Left ventricle myocardium inferior (tissue), 1 donor: ENCODE results near the gene GPX2. TPM values are rescaled to one million over a fixed set of nuclear protein-coding genes. Genes with fewer than 3 reads are reported as not detected.

Source experiments
- DNase-seq: peaks from one replicate; pipeline ENCODE4 v3.0.0-alpha.2; 2020
- H3K27ac ChIP-seq: fragments of 200-600 bp; replicated peaks from 2 replicates; pipeline ENCODE4 v1.8.0; 2021
- H3K27me3 ChIP-seq: fragments of 200-600 bp; 2 replicates; pipeline ENCODE4 v1.8.0; 2021; ENCODE audit warnings: low read depth
- H3K36me3 ChIP-seq: fragments of 200-600 bp; 2 replicates; pipeline ENCODE4 v1.8.0; 2021
- H3K4me1 ChIP-seq: fragments of 200-600 bp; 2 replicates; pipeline ENCODE4 v1.8.0; 2021
- H3K4me3 ChIP-seq: fragments of 200-600 bp; 2 replicates; pipeline ENCODE4 v1.8.0; 2021; ENCODE audit warnings: mild to moderate bottlenecking, moderate library complexity
- H3K9me3 ChIP-seq: fragments of 200-600 bp; replicated peaks from 2 replicates; pipeline ENCODE4 v1.8.0; 2021
- CTCF ChIP-seq: fragments of 200-600 bp; IDR thresholded peaks from 2 replicates; pipeline ENCODE4 v1.8.0; 2021; ENCODE audit warnings: antibody characterized with exemption, mild to moderate bottlenecking, borderline replicate concordance
- intact Hi-C: fragments of 100-400 bp; cut with micrococcal nuclease; formaldehyde crosslinking; loops from one replicate; pipeline ENCODE4 v1.11.0; 2022
- total RNA-seq: library from RNA; stranded (reverse); fragmentation: NEBNext Ultra II Directional; extraction: Animal tissue kit (Norgen Biotek cat#: 25700); gene quantifications from one replicate; pipeline ENCODE4 v1.2.1, GENCODE V29; 2021
- donor health status: DM: no; HTN: yes; CAD: no; lungs with severe emphysema.

The GPX2 gene
- total RNA-seq, 1 donor from 2014 or later: not detected

DNA sequence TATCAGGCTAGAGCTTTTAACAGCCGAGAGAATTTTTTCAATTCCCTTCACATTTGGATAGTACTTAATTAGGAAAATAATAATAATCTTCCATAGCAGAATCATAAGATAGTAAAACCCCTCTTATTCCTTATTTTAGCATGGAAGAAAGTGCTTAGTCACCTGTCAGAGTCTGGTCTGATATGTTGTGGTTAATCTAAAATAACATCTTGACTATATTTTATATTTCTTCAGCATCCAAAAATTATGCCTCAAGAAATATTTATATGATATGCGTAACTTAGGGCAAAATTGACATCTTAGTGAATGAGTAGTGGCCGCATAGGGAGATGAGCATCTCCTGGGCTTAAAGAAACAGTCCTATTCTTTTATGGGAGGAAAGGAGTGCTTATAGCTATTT, 15.5 kb downstream of the GPX2 start:
- no peaks in the 10 kb centered on the region for H3K27me3 ChIP-seq
- peaks cover 61% of the 10 kb centered on the region for H3K36me3 ChIP-seq
- no peaks in the 10 kb centered on the region for H3K9me3 ChIP-seq
- intact Hi-C loops: no loop called here
- DNase-seq: no peak
- no peak for TF ChIP-seq CTCF
- H3K4me3 ChIP-seq: no peak overlapping the region
- no peak overlapping the region for H3K27ac ChIP-seq
- peaks cover 35% of the 10 kb centered on the region for H3K4me1 ChIP-seq

DNA sequence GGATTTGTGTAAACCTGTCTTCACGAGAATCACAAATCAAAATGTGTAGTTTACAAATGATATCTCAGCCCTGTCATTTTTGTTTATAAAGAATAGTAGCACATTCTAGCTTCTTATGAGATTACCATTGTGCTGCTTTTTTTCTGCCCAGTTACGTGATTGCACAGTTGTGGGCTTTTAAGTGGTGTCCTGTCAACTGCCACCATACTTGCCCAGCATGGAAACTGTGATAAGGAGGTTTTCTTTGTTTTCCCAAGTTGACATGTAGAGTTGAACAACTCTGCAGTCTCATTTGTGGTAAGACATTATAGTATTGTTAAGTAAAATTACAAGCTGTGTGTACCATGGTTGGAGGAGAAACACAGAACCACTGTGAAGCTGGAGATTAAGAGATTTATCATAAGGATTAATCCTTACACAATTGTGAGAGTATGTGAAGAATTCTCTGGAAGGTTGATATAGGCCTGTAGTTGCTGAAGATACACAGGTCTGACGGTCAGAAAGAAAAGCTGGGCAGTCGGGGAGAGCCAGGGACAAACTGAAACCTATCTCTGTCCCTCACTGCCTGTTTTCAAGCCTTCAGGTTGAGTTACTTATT, 16.0 kb downstream of the GPX2 start:
- no peaks in the 10 kb centered on the region for H3K27me3 ChIP-seq
- H3K9me3 ChIP-seq: no peaks in the 10 kb centered on the region
- no peak for DNase-seq
- peaks cover 58% of the 10 kb centered on the region for H3K36me3 ChIP-seq
- H3K4me3 ChIP-seq: no peak overlapping the region
- intact Hi-C loops: no loop called here
- no peak for TF ChIP-seq CTCF
- peak overlapping the region; percentile 18 for H3K27ac ChIP-seq
- peaks cover 35% of the 10 kb centered on the region for H3K4me1 ChIP-seq

DNA sequence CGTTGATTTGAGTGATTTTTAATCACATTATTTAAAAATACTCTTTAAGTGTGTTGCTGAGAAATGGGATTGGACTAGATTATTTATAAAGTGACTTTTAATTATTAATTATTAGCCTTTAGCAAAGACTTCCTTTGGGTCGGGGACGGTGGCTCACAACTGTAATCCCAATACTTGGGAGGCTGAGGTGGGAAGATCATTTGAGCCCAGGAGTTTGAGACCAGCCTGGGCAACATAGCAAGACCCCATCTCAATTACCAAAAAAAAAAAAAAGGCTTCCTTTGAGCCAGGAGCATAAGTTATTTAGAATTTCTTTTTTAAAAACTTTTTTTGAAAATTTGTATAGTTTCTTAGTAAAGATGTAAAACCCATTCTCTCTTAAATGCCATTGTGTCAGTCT, 19.5 kb downstream of the GPX2 start:
- no peak for DNase-seq
- no peak overlapping the region for H3K27ac ChIP-seq
- H3K4me3 ChIP-seq: no peak overlapping the region
- peaks cover 31% of the 10 kb centered on the region for H3K4me1 ChIP-seq
- H3K36me3 ChIP-seq: peaks cover 35% of the 10 kb centered on the region
- no peak for TF ChIP-seq CTCF
- H3K9me3 ChIP-seq: no peaks in the 10 kb centered on the region
- no peaks in the 10 kb centered on the region for H3K27me3 ChIP-seq
- intact Hi-C loops: no loop called here

- Histone ChIP-seq H3K27me3 (no peaks in the 10 kb centered on the region), H3K4me1 (peaks cover 46% of the 10 kb centered on the region)
- no peak for TF ChIP-seq CTCF
These were observed 22.1 kb downstream of the GPX2 start for GRCh38 chr14:64920465-64920864.

DNA sequence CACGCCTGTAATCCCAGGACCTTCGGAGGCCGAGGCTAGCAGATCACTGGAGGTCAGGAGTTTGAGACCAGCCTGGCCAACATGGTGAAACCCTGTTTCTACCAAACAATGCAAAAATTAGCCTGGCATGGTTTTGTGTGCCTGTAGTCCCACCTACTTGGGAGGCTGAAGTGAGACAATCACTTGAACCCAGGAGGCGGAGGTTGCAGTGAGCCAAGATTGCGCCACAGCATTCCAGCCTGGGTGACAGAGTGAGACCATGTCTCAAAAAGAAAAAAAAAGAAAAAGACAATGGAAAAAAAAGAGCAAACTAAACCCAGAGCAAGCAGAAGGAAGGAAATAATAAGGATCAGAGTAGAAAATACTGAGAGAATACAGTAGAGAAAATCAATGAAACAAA, 22.9 kb downstream of the GPX2 start:
- DNase-seq: no peak
- no peaks in the 10 kb centered on the region for H3K27me3 ChIP-seq
- no peak for TF ChIP-seq CTCF
- H3K4me3 ChIP-seq: no peak overlapping the region
- no peaks in the 10 kb centered on the region for H3K9me3 ChIP-seq
- no peak overlapping the region for H3K27ac ChIP-seq
- H3K36me3 ChIP-seq: peaks cover 9% of the 10 kb centered on the region
- intact Hi-C loops: no loop called here
- H3K4me1 ChIP-seq: peaks cover 55% of the 10 kb centered on the region

More at GRCh38 chr14:64920465-64920864, 22.1 kb downstream of the GPX2 start:
- Histone ChIP-seq H3K9me3 (no peaks in the 10 kb centered on the region), H3K4me3 (no peak overlapping the region), H3K36me3 (peaks cover 17% of the 10 kb centered on the region), H3K27ac (no peak overlapping the region)
- intact Hi-C loops: no loop called here
- DNase-seq: no peak
